Measurements from ENCODE around the gene MARVELD3.
"Not testable (repeated sequence)": the region's sequence is repeated elsewhere in the genome, so short reads cannot be mapped to it uniquely, and the experiment has no call there.

DNA sequence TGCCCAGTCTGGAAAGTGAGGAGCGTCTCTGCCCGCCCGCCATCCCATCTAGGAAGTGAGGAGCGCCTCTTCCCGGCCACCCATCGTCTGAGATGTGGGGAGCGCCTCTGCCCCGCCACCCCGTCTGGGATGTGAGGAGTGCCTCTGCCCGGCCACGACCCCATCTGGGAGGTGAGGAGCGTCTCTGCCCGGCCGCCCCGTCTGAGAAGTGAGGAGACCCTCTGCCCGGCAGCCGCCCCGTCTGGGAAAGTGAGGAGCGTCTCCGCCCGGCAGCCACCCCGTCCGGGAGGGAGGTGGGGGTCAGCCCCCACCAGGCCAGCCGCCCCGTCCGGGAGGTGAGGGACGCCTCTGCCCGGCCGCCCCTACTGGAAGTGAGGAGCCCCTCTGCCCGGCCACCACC is 36.6 kb upstream of the MARVELD3 start:
- TF ChIP-seq, protein P1, sequence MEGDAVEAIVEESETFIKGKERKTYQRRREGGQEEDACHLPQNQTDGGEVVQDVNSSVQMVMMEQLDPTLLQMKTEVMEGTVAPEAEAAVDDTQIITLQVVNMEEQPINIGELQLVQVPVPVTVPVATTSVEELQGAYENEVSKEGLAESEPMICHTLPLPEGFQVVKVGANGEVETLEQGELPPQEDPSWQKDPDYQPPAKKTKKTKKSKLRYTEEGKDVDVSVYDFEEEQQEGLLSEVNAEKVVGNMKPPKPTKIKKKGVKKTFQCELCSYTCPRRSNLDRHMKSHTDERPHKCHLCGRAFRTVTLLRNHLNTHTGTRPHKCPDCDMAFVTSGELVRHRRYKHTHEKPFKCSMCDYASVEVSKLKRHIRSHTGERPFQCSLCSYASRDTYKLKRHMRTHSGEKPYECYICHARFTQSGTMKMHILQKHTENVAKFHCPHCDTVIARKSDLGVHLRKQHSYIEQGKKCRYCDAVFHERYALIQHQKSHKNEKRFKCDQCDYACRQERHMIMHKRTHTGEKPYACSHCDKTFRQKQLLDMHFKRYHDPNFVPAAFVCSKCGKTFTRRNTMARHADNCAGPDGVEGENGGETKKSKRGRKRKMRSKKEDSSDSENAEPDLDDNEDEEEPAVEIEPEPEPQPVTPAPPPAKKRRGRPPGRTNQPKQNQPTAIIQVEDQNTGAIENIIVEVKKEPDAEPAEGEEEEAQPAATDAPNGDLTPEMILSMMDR (optimal IDR thresholded peaks at IDR 0.05 in 1 of 3, IDR thresholded peaks at IDR 0.05 in 1 of 3, conservative IDR thresholded peaks at IDR 0.05 in 1 of 3; ENCODE audit: extremely low read depth in 1 of 3, insufficient read depth in 2 of 3, low read length in 3 of 3), result not testable (repeated sequence)
- not testable (repeated sequence) for TF ChIP-seq EZH2 (IDR thresholded peaks at IDR 0.05; ENCODE audit: low read length)
